ENCODE results near the gene LRP3. TPM values are rescaled to one million over a fixed set of nuclear protein-coding genes. Genes with fewer than 3 reads are reported as not detected.

Gene LRP3
- total RNA-seq, 1 donor from 2014 or later: 28.8 TPM

DNA sequence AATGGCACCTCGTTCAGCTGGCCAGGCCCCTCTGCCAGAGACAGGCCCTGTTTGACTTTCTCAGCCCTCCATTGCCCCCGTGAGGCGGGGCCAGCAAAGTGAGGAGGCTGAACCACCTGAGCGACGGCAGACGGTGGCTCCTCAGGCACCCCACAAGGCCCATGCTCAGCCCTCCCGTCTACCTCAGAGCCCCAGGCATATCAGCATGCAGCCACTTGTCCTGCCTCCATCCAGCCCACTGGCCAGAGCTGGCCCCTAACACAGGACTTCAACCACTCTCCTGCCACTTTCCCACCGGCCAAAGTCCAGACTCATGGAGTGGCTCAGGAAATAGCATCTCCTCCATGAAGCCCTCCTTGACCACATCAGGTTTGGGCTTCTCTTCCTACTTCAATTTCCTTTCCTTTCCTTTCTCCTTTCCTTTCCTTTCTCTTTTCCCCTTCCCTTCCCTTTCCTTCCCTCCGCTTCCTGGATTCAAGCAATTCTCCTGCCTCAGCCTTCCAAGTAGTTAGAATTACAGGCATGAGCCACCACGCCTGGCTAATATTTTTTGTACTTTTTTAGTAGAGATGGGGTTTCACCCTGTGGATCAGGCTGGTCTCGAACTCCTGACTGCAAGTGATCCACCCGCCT lies 22.2 kb downstream of the LRP3 start:
- no peaks in the 10 kb centered on the region for H3K27me3 ChIP-seq
- no peaks in the 10 kb centered on the region for H3K4me1 ChIP-seq
- no peak for DNase-seq (ENCODE audit: low spot score in 2 of 2)
- TF ChIP-seq, protein P1, sequence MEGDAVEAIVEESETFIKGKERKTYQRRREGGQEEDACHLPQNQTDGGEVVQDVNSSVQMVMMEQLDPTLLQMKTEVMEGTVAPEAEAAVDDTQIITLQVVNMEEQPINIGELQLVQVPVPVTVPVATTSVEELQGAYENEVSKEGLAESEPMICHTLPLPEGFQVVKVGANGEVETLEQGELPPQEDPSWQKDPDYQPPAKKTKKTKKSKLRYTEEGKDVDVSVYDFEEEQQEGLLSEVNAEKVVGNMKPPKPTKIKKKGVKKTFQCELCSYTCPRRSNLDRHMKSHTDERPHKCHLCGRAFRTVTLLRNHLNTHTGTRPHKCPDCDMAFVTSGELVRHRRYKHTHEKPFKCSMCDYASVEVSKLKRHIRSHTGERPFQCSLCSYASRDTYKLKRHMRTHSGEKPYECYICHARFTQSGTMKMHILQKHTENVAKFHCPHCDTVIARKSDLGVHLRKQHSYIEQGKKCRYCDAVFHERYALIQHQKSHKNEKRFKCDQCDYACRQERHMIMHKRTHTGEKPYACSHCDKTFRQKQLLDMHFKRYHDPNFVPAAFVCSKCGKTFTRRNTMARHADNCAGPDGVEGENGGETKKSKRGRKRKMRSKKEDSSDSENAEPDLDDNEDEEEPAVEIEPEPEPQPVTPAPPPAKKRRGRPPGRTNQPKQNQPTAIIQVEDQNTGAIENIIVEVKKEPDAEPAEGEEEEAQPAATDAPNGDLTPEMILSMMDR (IDR thresholded peaks at IDR 0.05): no peak
- no peak overlapping the region for H3K27ac ChIP-seq
- H3K36me3 ChIP-seq: no peaks in the 10 kb centered on the region
- no peaks in the 10 kb centered on the region for H3K9me3 ChIP-seq
- intact Hi-C loops (cut with DNase I): no loop called here
- no peak overlapping the region for H3K4me3 ChIP-seq

DNA sequence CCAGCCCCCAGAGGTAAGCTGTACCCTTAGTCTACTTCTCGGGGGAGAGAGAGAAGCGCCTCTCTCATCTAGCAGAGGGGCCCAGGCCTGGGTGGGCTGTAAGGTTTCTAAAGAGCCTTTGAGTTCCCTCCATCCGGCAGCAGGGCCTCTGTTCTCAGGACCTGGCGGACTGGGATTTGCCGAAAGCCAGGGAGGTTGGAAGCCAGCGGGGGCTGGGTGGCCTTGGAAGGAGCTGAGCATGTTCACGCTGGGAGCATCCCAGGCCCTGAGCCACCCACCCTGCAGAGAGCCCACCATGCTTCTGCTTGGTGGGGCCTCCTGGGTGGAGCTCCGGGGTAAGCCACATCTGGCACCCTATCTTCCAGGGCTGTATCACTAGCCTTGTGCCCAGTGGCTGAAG lies 23.8 kb downstream of the LRP3 start:
- TF ChIP-seq, protein P1 (IDR thresholded peaks at IDR 0.05): no peak
- no peak for DNase-seq (ENCODE audit: low spot score in 2 of 2)
- H3K4me1 ChIP-seq: no peaks in the 10 kb centered on the region
- intact Hi-C loops (cut with DNase I): no loop called here
- no peak overlapping the region for H3K27ac ChIP-seq
- H3K36me3 ChIP-seq: no peaks in the 10 kb centered on the region
- no peaks in the 10 kb centered on the region for H3K27me3 ChIP-seq
- no peak overlapping the region for H3K4me3 ChIP-seq
- H3K9me3 ChIP-seq: no peaks in the 10 kb centered on the region

DNA sequence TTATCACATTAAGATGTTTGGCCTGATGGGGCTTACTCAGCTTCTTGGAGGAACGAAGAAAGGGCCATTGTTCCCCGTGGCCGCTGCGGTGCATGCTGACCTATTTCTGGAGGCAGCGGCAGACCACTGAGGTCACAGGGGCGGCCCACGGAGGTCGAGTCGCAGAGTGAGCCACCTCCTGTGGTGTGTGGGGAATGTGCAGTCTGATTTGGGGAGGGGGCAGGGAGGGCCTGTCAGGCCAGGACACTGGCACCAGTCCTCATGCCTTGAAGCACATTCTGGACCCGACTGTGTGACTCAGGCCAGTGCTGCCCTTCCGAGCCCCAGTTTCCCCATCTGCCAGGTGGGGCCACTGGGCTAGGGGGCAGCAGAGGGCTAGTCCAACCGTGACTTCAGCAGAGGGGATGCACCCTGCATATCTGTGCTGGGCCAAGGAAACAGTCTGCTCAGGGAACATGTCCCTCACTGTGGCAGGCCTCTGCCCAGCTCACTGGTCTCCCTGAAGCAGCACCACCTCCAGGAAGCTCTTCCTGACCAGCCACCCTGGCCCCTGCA lies 25.2 kb downstream of the LRP3 start:
- no peak overlapping the region for H3K27ac ChIP-seq
- H3K36me3 ChIP-seq: no peaks in the 10 kb centered on the region
- no peaks in the 10 kb centered on the region for H3K4me1 ChIP-seq
- no peak for DNase-seq (ENCODE audit: low spot score in 2 of 2)
- H3K27me3 ChIP-seq: no peaks in the 10 kb centered on the region
- TF ChIP-seq, protein P1 (IDR thresholded peaks at IDR 0.05): no peak
- H3K9me3 ChIP-seq: no peaks in the 10 kb centered on the region
- intact Hi-C loops (cut with DNase I): no loop called here
- H3K4me3 ChIP-seq: no peak overlapping the region

DNA sequence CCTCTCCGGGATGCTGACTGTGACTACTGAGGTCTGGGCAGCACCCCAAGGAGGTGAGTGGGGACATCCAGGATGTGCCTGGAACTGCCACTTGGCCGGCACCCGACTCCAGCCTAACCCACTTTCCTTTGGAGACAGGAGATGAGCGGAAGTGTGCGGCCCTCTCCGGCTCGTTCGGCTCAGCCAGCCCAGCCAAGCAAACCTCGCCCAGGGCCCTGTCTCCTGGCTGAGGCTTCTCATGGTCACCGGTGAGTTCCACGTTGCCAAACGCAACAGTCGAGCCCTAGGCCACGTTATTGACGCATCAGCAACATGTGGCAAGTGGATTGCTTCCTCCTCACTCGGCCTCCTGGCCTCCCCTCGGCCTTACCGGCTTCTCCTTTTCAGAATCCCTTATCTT lies 26.0 kb downstream of the LRP3 start:
- no peaks in the 10 kb centered on the region for H3K4me1 ChIP-seq
- H3K4me3 ChIP-seq: no peak overlapping the region
- no peak overlapping the region for H3K27ac ChIP-seq
- no peaks in the 10 kb centered on the region for H3K9me3 ChIP-seq
- intact Hi-C loops (cut with DNase I): no loop called here
- peaks cover 5% of the 10 kb centered on the region for H3K27me3 ChIP-seq
- DNase-seq (ENCODE audit: low spot score in 2 of 2): no peak
- H3K36me3 ChIP-seq: no peaks in the 10 kb centered on the region
- TF ChIP-seq, protein P1 (IDR thresholded peaks at IDR 0.05): no peak

DNA sequence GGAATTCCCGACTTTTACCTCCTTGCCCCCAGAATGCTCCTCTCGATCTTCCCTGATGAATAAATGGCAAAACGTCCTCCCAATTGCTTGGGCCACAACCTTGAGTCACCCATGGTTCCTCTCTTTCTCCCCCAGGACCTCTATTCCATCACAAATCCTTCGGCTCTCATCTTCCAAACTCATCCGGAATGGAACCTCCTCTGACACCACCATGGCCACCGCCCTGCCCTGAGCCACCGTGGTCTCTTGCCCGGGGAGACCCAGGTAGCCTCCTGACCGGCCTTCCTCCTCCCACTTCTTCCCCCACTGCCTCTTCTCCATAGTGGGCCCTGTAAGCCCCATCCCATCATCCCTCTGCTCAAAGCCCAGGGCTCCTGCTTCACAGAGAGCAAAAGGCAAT lies 26.6 kb downstream of the LRP3 start:
- H3K27me3 ChIP-seq: peaks cover 7% of the 10 kb centered on the region
- H3K4me3 ChIP-seq: no peak overlapping the region
- H3K9me3 ChIP-seq: no peaks in the 10 kb centered on the region
- DNase-seq (ENCODE audit: low spot score in 2 of 2): no peak
- no peaks in the 10 kb centered on the region for H3K36me3 ChIP-seq
- H3K4me1 ChIP-seq: no peaks in the 10 kb centered on the region
- TF ChIP-seq, protein P1 (IDR thresholded peaks at IDR 0.05): no peak
- intact Hi-C loops (cut with DNase I): no loop called here
- H3K27ac ChIP-seq: no peak overlapping the region
